ENCODE measurements around the gene HTRA3. TPM values are rescaled to one million over a fixed set of nuclear protein-coding genes. Genes with fewer than 3 reads are reported as not detected.

Gene HTRA3
- total and polyA plus RNA-seq, 2 of the 8 experiments (the other 6 are each of a cell fraction or from before 2014, with no cell fraction given): 3.2 to 5.8 TPM

- TF ChIP-seq CHD7 (IDR thresholded peaks at IDR 0.05; ENCODE audit: insufficient replicate concordance, low read length) (no peak), JUN (IDR thresholded peaks at IDR 0.05; ENCODE audit: low read depth, low read length) (no peak), ASH2L (IDR thresholded peaks at IDR 0.05; ENCODE audit: low read length) (no peak), BACH1 (IDR thresholded peaks at IDR 0.05; ENCODE audit: low read length) (no peak), RAD21 (IDR thresholded peaks at IDR 0.05 in 1 of 2, conservative IDR thresholded peaks at IDR 0.05 in 1 of 2; ENCODE audit: low read depth in 2 of 2, low read length in 2 of 2) (no peak), ZNF274 (IDR thresholded peaks at IDR 0.05; ENCODE audit: borderline replicate concordance, extremely low read depth, low read length) (no peak), HDAC6 (IDR thresholded peaks at IDR 0.05; ENCODE audit: low read depth, low read length) (no peak)
Measured at GRCh38 chr4:8297141-8297601, 27.6 kb downstream of the HTRA3 start (continued).

Data from H1 (cell line).